ENCODE measurements around the gene MEAF6.

- TF ChIP-seq CTCF (IDR thresholded peaks at IDR 0.05; ENCODE audit: insufficient read depth, low read length): no peak
- TF ChIP-seq POLR2AphosphoS5 (IDR thresholded peaks at IDR 0.05; ENCODE audit: low read depth): no peak
- TF ChIP-seq REST (IDR thresholded peaks at IDR 0.05; ENCODE audit: insufficient replicate concordance, low read depth): no peak
- no peak for TF ChIP-seq GABPA (IDR thresholded peaks at IDR 0.05; ENCODE audit: low read depth)
Measured at GRCh38 chr1:37472994-37473393, 41.6 kb downstream of the MEAF6 start.

Measured in HL-60 (cell line).